NAMALWA (cell line): ENCODE measurements around the gene CCDC107.

ENCODE experiments used
- DNase-seq: peaks from one replicate; pipeline ENCODE4 v3.0.0-alpha.2; 2015; ENCODE audit warnings: low spot score

CCDC107 gene

GRCh38 chr9:35661756-35662350 lies 3.8 kb downstream of the CCDC107 start:
- no peak for DNase-seq

- no peak for DNase-seq
Measured at GRCh38 chr9:35662437-35662836, 4.3 kb downstream of the CCDC107 start.

GRCh38 chr9:35664531-35665470 lies 6.7 kb downstream of the CCDC107 start, which contains the start of gene ARHGEF39:
TSS of gene ARHGEF39 (minus strand) at chr9:35665195. CDS start at chr9:35665169, 26 bp downstream.
- peak; percentile 65 for DNase-seq

GRCh38 chr9:35665471-35665818 lies 7.4 kb downstream of the CCDC107 start:
- DNase-seq = no peak

- DNase-seq = no peak
Measured at GRCh38 chr9:35666045-35666444, 8.0 kb downstream of the CCDC107 start.

GRCh38 chr9:35666549-35666948 lies 8.5 kb downstream of the CCDC107 start:
- peak; percentile 14 for DNase-seq

- no peak for DNase-seq
Measured at GRCh38 chr9:35667939-35668338, 9.8 kb downstream of the CCDC107 start.

- no peak for DNase-seq
Measured at GRCh38 chr9:35669331-35670145, 11.4 kb downstream of the CCDC107 start.

GRCh38 chr9:35673132-35674024 lies 15.3 kb downstream of the CCDC107 start, which contains the start of gene CA9:
TSS of gene CA9 (plus strand) at chr9:35673928. CDS start at chr9:35673960, 32 bp downstream.
- no peak for DNase-seq

- DNase-seq = no peak
Measured at GRCh38 chr9:35674025-35674361, 15.9 kb downstream of the CCDC107 start.

- no peak for DNase-seq
Measured at GRCh38 chr9:35675204-35675603, 17.1 kb downstream of the CCDC107 start.

- no peak for DNase-seq
Measured at GRCh38 chr9:35675732-35676392, 17.8 kb downstream of the CCDC107 start.

GRCh38 chr9:35679091-35679490 lies 21.0 kb downstream of the CCDC107 start:
- no peak for DNase-seq

GRCh38 chr9:35679766-35680330 lies 21.8 kb downstream of the CCDC107 start:
- no peak for DNase-seq

- peak; percentile 83 for DNase-seq
Measured at GRCh38 chr9:35680331-35681105, 22.4 kb downstream of the CCDC107 start.

- DNase-seq = no peak
Measured at GRCh38 chr9:35681341-35682002, 23.4 kb downstream of the CCDC107 start.

GRCh38 chr9:35682051-35682450 lies 24.0 kb downstream of the CCDC107 start:
- DNase-seq = no peak

GRCh38 chr9:35682520-35683315 lies 24.6 kb downstream of the CCDC107 start:
- DNase-seq = no peak
